HCT116 (cell line): ENCODE data around the gene ZNF775. TPM values are rescaled to one million over a fixed set of nuclear protein-coding genes. Genes with fewer than 3 reads are reported as not detected.

Experiments used
- ATAC-seq: fragments of 200-7000 bp; cut with Tn5 transposase; 2 replicates; pipeline ENCODE4 v1.9.1; 2020; ENCODE audit warnings: mild to moderate bottlenecking, moderate library complexity
- BruUV-seq: library from RNA; stranded (reverse); fragments of 400-500 nt; replicated peaks from 2 replicates; lab custom pipeline; 2021; lab: Mats Ljungman, UMichigan
- CTCF ChIA-PET: fragments of 300-600 bp; sonication (Branson Sonifier 250); formaldehyde crosslinking; loops from one replicate; lab custom pipeline; 2021; ENCODE audit warnings: antibody characterized with exemption; lab: Charles Lee
- POLR2A ChIA-PET: fragments of 300-600, 350-600 bp; sonication (Branson Sonifier 250); formaldehyde crosslinking; loops from one replicate; lab custom pipeline; 2021; ENCODE audit warnings: antibody characterized with exemption; lab: Charles Lee
- RAD21 ChIA-PET, 2 experiments: fragments of 300-600 bp; sonication (Branson Sonifier 250); formaldehyde crosslinking; loops; one replicate each; lab custom pipeline; 2023; ENCODE audit warnings: low total read pairs in 2 of 2; ENCODE audit not compliant: uncharacterized antibody in 2 of 2, unreplicated experiment in 2 of 2, low non-redundant PET in 1 of 2; lab: Charles Lee
- DNase-seq: peaks from one replicate; pipeline ENCODE4 v3.0.0-alpha.2; 2010; ENCODE audit warnings: low read depth, low spot score
- H2AFZ ChIP-seq: fragments of 200-600 bp; shearing (Covaris generic), sonication (generic); 2 replicates; pipeline ENCODE4 v1.6.1; 2017; ENCODE audit warnings: low read depth, mixed run types, mixed read lengths, antibody characterized with exemption, low read length; ENCODE audit not compliant: poor library complexity, severe bottlenecking
- H3K27ac ChIP-seq: 2 replicates; pipeline ENCODE4 v1.5.1; 2012; ENCODE audit warnings: low read depth, low read length
- H3K27me3 ChIP-seq: fragments of 200-600 bp; sonication (generic); 2 replicates; pipeline ENCODE4 v1.6.1; 2016; ENCODE audit warnings: mixed run types, low read length, mixed read lengths; ENCODE audit not compliant: insufficient read depth
- H3K36me3 ChIP-seq, 2 experiments: fragments of 200-500 bp in 1 of 2; fragments of 200-600 bp in 1 of 2; sonication (Bioruptor generic) in 1 of 2; sonication (generic) in 1 of 2; 2 replicates each; pipeline versions ENCODE4 v1.5.1 to v1.6.1; 2014 to 2016; ENCODE audit warnings: low read length in 2 of 2, inconsistent platforms in 1 of 2, mixed read lengths in 1 of 2, mixed run types in 1 of 2; ENCODE audit not compliant: insufficient read depth in 2 of 2, control insufficient read depth in 1 of 2
- H3K4me1 ChIP-seq, 2 experiments: fragments of 200-600 bp in 1 of 2; sonication (generic) in 1 of 2; 2 replicates each; pipeline versions ENCODE4 v1.5.1 to v1.6.1; 2012 to 2017; ENCODE audit warnings: low read length in 2 of 2, inconsistent platforms in 1 of 2, mild to moderate bottlenecking in 1 of 2, mixed read lengths in 1 of 2, mixed run types in 1 of 2, moderate library complexity in 1 of 2; ENCODE audit not compliant: insufficient read depth in 2 of 2, control insufficient read depth in 1 of 2
- H3K4me2 ChIP-seq: fragments of 200-600 bp; sonication (generic); 2 replicates; pipeline ENCODE4 v1.6.1; 2017; ENCODE audit warnings: mixed run types, low read length, mixed read lengths
- H3K4me3 ChIP-seq, 2 experiments: fragments of 200-600 bp in 1 of 2; sonication (generic) in 1 of 2; replicated peaks in 1 of 2; 2 replicates each; pipeline ENCODE4 v1.5.1; 2011 to 2016; ENCODE audit warnings: low read length in 2 of 2, control low read depth in 1 of 2, low read depth in 1 of 2, mild to moderate bottlenecking in 1 of 2, mixed read lengths in 1 of 2, mixed run types in 1 of 2
- H3K79me2 ChIP-seq: fragments of 200-600 bp; sonication (generic); 2 replicates; pipeline ENCODE4 v1.6.1; 2017; ENCODE audit warnings: mild to moderate bottlenecking, mixed run types, low read length, moderate library complexity, mixed read lengths; ENCODE audit not compliant: insufficient read depth
- H3K9ac ChIP-seq: fragments of 200-600 bp; sonication (generic); 2 replicates; pipeline ENCODE4 v1.6.1; 2016; ENCODE audit warnings: low read length, mixed read lengths
- H3K9me2 ChIP-seq: fragments of 200-600 bp; sonication (generic), shearing (Covaris generic); 2 replicates; pipeline ENCODE4 v1.6.1; 2017; ENCODE audit warnings: mixed run types, mild to moderate bottlenecking, moderate library complexity; ENCODE audit not compliant: insufficient read depth
- H3K9me3 ChIP-seq, 2 experiments: fragments of 200-500 bp in 1 of 2; fragments of 200-600 bp in 1 of 2; sonication (Bioruptor generic) in 1 of 2; sonication (generic) in 1 of 2; 2 replicates each; pipeline ENCODE4 v1.6.1; 2014 to 2017; ENCODE audit warnings: low read length in 2 of 2, mixed read lengths in 2 of 2, inconsistent platforms in 1 of 2, low read depth in 1 of 2, mild to moderate bottlenecking in 1 of 2, mixed run types in 1 of 2, moderate library complexity in 1 of 2; ENCODE audit not compliant: control insufficient read depth in 1 of 2, insufficient read depth in 1 of 2
- H4K20me1 ChIP-seq: fragments of 200-600 bp; sonication (generic), shearing (Covaris generic); 2 replicates; pipeline ENCODE4 v1.6.1; 2017; ENCODE audit warnings: mixed run types, mild to moderate bottlenecking, moderate library complexity; ENCODE audit not compliant: insufficient read depth
- CBX3 ChIP-seq: IDR thresholded peaks from 2 replicates; pipeline ENCODE4 v1.6.1; 2012; ENCODE audit warnings: low read depth
- CEBPB ChIP-seq: IDR thresholded peaks from 2 replicates; pipeline ENCODE4 v1.6.1; 2012; ENCODE audit warnings: low read depth
- EZH2 ChIP-seq: fragments of 200-600 bp; sonication (generic); IDR thresholded peaks from 2 replicates; pipeline ENCODE4 v1.6.1; 2017; ENCODE audit warnings: antibody characterized with exemption, mixed run types
- FOSL1 ChIP-seq: IDR thresholded peaks from 2 replicates; pipeline ENCODE4 v1.6.1; 2012; ENCODE audit warnings: low read depth
- POLR2AphosphoS5 ChIP-seq: IDR thresholded peaks from 2 replicates; pipeline ENCODE4 v1.6.1; 2011; ENCODE audit warnings: mild to moderate bottlenecking, low read depth, low read length, moderate library complexity
- SIN3A ChIP-seq: IDR thresholded peaks from 2 replicates; pipeline ENCODE4 v1.6.1; 2012; ENCODE audit warnings: low read depth
- ZFX ChIP-seq: fragments of 450-650 bp; IDR thresholded peaks from 2 replicates; pipeline ENCODE4 v1.6.1; 2017
- ZNF274 ChIP-seq: fragments of 200-500 bp; sonication (Bioruptor generic); IDR thresholded peaks from 2 replicates; pipeline ENCODE4 v1.6.1; 2014; ENCODE audit warnings: mild to moderate bottlenecking, low read depth, low read length, inconsistent platforms
- intact Hi-C: fragments of 100-400 bp; cut with micrococcal nuclease; formaldehyde crosslinking; loops from 2 replicates; pipeline ENCODE4 v1.10.0; 2022
- total RNA-seq: library from RNA; stranded (reverse); gene quantifications from one replicate; pipeline ENCODE4 v1.2.1, GENCODE V29; 2021; ENCODE audit not compliant: unreplicated experiment
- TF ChIP-seq, protein P1 (sequence below): IDR thresholded peaks from 2 replicates; pipeline ENCODE4 v1.6.1; 2012; ENCODE audit warnings: low read depth
- TF ChIP-seq, protein P2 (sequence below): IDR thresholded peaks from 2 replicates; pipeline ENCODE4 v1.6.1; 2012
- TF ChIP-seq, protein P3 (sequence below), 3 experiments: fragments of 200-600 bp in 1 of 3; sonication (generic) in 1 of 3; IDR thresholded peaks in 2 of 3; conservative IDR thresholded peaks in 1 of 3; 2 replicates each; pipeline ENCODE4 v1.5.1; 2012 to 2017; ENCODE audit warnings: low read depth in 2 of 3, low read length in 2 of 3, antibody characterized with exemption in 1 of 3, borderline replicate concordance in 1 of 3, control low read depth in 1 of 3, mild to moderate bottlenecking in 1 of 3, mixed read lengths in 1 of 3, mixed run types in 1 of 3, moderate library complexity in 1 of 3; ENCODE audit not compliant: insufficient read depth in 1 of 3
- TF ChIP-seq, protein P4 (sequence below): IDR thresholded peaks from 2 replicates; pipeline ENCODE4 v1.6.1; 2012

ZNF775 gene
- total RNA-seq, 1 experiment from 2014 or later, result 4.5 TPM

DNA sequence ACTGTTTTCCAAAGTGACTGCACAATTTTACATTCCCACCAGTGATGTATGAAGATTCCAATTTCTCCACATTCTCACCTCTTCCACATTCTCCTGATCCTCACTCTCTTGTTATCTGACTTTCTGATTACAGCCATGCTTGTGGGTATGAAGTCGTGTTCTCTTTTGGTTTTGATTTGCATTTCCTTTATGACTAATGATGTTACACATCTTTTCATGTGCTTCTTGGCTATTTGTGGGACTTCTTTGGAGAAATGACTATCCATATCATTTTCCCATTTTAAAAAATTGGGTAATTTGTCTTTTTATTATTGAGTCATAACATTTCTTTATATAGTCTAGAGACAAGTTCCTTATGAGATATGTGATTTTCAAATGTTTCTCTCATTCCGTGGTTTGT is 60.8 kb downstream of the ZNF775 start:
- RAD21 ChIA-PET, result no interaction called here
- no peak overlapping the region for H3K27ac ChIP-seq
- H3K4me2 ChIP-seq, result no peak overlapping the region
- no peaks in the 10 kb centered on the region for H4K20me1 ChIP-seq
- H3K79me2 ChIP-seq, result no peaks in the 10 kb centered on the region
- no peaks in the 10 kb centered on the region for H3K36me3 ChIP-seq
- POLR2A ChIA-PET, result no interaction called here
- ATAC-seq (no peak), DNase-seq (no peak)
- H2AFZ ChIP-seq, result no peak overlapping the region
- no peaks in the 10 kb centered on the region for H3K4me1 ChIP-seq
- no TSS peak for BruUV-seq
- H3K9me3 ChIP-seq, result peaks cover 3 to 8% of the 10 kb centered on the region in 2 experiments; a peak in 1 of 4 replicates
- no peaks in the 10 kb centered on the region for H3K9me2 ChIP-seq
- intact Hi-C loops, result no loop called here
- CTCF ChIA-PET, result no interaction called here
- TF ChIP-seq ZFX, result no peak
- TF ChIP-seq, all 23 proteins: peak for 0
- Histone ChIP-seq H3K27me3 (no peaks in the 10 kb centered on the region; the same call in 1 of the 2 replicates), H3K9ac (no peak overlapping the region), H3K4me3 (no peak overlapping the region)

DNA sequence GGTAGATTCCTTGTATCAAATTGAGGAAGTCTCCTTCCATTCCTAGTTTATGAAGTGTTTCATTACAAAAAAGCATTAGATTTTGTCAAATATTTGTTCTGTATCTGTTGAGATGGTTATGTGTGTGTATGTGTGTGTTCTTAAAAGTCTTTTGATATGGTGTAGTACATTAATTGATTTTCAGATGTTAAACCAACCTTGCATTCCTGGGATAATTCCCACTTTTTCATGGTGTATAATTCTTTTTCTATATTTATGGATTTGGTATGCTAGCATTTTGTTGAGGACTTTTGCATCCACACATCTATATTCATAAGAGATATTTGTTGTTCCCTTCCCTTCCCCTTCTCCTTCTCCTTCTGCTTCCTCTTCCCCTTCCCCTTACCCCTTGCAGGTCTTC is 62.4 kb downstream of the ZNF775 start:
- H3K9ac ChIP-seq, result no peak overlapping the region
- H3K9me3 ChIP-seq, result peaks cover 3 to 8% of the 10 kb centered on the region in 2 experiments; a peak in 1 of 4 replicates
- no TSS peak for BruUV-seq
- no peaks in the 10 kb centered on the region for H3K9me2 ChIP-seq
- CTCF ChIA-PET, result no interaction called here
- RAD21 ChIA-PET, result no interaction called here
- ATAC-seq, result no peak
- no peaks in the 10 kb centered on the region for H3K36me3 ChIP-seq
- no peak for DNase-seq
- no peaks in the 10 kb centered on the region; the same call in 1 of the 2 replicates for H3K27me3 ChIP-seq
- H3K4me1 ChIP-seq, result no peaks in the 10 kb centered on the region
- intact Hi-C loops, result no loop called here
- H3K4me2 ChIP-seq, result no peak overlapping the region
- no peaks in the 10 kb centered on the region for H4K20me1 ChIP-seq
- H2AFZ ChIP-seq, result no peak overlapping the region
- no peak overlapping the region for H3K27ac ChIP-seq
- POLR2A ChIA-PET, result no interaction called here
- H3K79me2 ChIP-seq, result no peaks in the 10 kb centered on the region
- no peak overlapping the region for H3K4me3 ChIP-seq
- TF ChIP-seq, protein P1, sequence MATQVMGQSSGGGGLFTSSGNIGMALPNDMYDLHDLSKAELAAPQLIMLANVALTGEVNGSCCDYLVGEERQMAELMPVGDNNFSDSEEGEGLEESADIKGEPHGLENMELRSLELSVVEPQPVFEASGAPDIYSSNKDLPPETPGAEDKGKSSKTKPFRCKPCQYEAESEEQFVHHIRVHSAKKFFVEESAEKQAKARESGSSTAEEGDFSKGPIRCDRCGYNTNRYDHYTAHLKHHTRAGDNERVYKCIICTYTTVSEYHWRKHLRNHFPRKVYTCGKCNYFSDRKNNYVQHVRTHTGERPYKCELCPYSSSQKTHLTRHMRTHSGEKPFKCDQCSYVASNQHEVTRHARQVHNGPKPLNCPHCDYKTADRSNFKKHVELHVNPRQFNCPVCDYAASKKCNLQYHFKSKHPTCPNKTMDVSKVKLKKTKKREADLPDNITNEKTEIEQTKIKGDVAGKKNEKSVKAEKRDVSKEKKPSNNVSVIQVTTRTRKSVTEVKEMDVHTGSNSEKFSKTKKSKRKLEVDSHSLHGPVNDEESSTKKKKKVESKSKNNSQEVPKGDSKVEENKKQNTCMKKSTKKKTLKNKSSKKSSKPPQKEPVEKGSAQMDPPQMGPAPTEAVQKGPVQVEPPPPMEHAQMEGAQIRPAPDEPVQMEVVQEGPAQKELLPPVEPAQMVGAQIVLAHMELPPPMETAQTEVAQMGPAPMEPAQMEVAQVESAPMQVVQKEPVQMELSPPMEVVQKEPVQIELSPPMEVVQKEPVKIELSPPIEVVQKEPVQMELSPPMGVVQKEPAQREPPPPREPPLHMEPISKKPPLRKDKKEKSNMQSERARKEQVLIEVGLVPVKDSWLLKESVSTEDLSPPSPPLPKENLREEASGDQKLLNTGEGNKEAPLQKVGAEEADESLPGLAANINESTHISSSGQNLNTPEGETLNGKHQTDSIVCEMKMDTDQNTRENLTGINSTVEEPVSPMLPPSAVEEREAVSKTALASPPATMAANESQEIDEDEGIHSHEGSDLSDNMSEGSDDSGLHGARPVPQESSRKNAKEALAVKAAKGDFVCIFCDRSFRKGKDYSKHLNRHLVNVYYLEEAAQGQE, result no peak
- no peak for TF ChIP-seq EZH2
- TF ChIP-seq SIN3A, result no peak
- TF ChIP-seq, protein P2, sequence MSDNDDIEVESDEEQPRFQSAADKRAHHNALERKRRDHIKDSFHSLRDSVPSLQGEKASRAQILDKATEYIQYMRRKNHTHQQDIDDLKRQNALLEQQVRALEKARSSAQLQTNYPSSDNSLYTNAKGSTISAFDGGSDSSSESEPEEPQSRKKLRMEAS, result no peak
- TF ChIP-seq POLR2AphosphoS5, result no peak
- TF ChIP-seq, protein P3, sequence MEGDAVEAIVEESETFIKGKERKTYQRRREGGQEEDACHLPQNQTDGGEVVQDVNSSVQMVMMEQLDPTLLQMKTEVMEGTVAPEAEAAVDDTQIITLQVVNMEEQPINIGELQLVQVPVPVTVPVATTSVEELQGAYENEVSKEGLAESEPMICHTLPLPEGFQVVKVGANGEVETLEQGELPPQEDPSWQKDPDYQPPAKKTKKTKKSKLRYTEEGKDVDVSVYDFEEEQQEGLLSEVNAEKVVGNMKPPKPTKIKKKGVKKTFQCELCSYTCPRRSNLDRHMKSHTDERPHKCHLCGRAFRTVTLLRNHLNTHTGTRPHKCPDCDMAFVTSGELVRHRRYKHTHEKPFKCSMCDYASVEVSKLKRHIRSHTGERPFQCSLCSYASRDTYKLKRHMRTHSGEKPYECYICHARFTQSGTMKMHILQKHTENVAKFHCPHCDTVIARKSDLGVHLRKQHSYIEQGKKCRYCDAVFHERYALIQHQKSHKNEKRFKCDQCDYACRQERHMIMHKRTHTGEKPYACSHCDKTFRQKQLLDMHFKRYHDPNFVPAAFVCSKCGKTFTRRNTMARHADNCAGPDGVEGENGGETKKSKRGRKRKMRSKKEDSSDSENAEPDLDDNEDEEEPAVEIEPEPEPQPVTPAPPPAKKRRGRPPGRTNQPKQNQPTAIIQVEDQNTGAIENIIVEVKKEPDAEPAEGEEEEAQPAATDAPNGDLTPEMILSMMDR (IDR thresholded peaks at IDR 0.05 in 2 of 3, conservative IDR thresholded peaks at IDR 0.05 in 1 of 3; ENCODE audit: borderline replicate concordance in 1 of 3, insufficient read depth in 1 of 3, low read depth in 2 of 3, low read length in 2 of 3), result no peak
- no peak for TF ChIP-seq ZNF274
- TF ChIP-seq ZFX, result no peak
- TF ChIP-seq, protein P4, sequence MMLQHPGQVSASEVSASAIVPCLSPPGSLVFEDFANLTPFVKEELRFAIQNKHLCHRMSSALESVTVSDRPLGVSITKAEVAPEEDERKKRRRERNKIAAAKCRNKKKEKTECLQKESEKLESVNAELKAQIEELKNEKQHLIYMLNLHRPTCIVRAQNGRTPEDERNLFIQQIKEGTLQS, result no peak
- no peak for TF ChIP-seq FOSL1
- no peak for TF ChIP-seq CBX3
- no peak for TF ChIP-seq CEBPB
